OCI-M1 (cell line): ENCODE measurements around the gene IFNA14.
"Not testable (repeated sequence)": the region's sequence is repeated elsewhere in the genome, so short reads cannot be mapped to it uniquely, and the experiment has no call there.

Experiments
- DNase-seq: peaks from one replicate; lab custom pipeline; 2025; lab: John Stamatoyannopoulos, UW

The IFNA14 gene

GRCh38 chr9:21239911-21240310 is at the start of gene IFNA14:
TSS of gene IFNA14 (minus strand) at chr9:21240005. CDS start at chr9:21239935, 70 bp downstream.
- DNase-seq, result no peak

GRCh38 chr9:21287280-21287679 is 47.5 kb upstream of the IFNA14 start:
- DNase-seq, result peak; percentile 4

GRCh38 chr9:21286659-21287058 is 46.9 kb upstream of the IFNA14 start:
- DNase-seq, result no peak

GRCh38 chr9:21286099-21286498 is 46.3 kb upstream of the IFNA14 start:
- no peak for DNase-seq

- peak; percentile 5 for DNase-seq
Observed at GRCh38 chr9:21281275-21281674, 41.5 kb upstream of the IFNA14 start.

- DNase-seq, result peak; percentile 41
Observed at GRCh38 chr9:21268347-21268657, 28.5 kb upstream of the IFNA14 start.

GRCh38 chr9:21267485-21268346 is 27.9 kb upstream of the IFNA14 start:
- peak; percentile 58 for DNase-seq

GRCh38 chr9:21266733-21267484 is 27.1 kb upstream of the IFNA14 start:
- DNase-seq, result no peak

GRCh38 chr9:21265421-21266189 is 25.8 kb upstream of the IFNA14 start:
- no peak for DNase-seq

GRCh38 chr9:21255538-21256212 is 15.9 kb upstream of the IFNA14 start:
- peak; percentile 73 for DNase-seq

- DNase-seq, result peak; percentile 78
Observed at GRCh38 chr9:21252721-21253547, 13.1 kb upstream of the IFNA14 start.

- no peak for DNase-seq
Observed at GRCh38 chr9:21251638-21252037, 11.8 kb upstream of the IFNA14 start.

- DNase-seq, result peak; percentile 4
Observed at GRCh38 chr9:21251190-21251589, 11.4 kb upstream of the IFNA14 start.

- DNase-seq, result peak; percentile 69
Observed at GRCh38 chr9:21244836-21245235, 5.0 kb upstream of the IFNA14 start.

- DNase-seq, result not testable (repeated sequence)
Observed at GRCh38 chr9:21236360-21236714, 3.5 kb downstream of the IFNA14 start.

GRCh38 chr9:21235468-21236359 is 4.1 kb downstream of the IFNA14 start:
- peak; percentile 81 for DNase-seq

- DNase-seq, result no peak
Observed at GRCh38 chr9:21234153-21234687, 5.6 kb downstream of the IFNA14 start.

- DNase-seq, result no peak
Observed at GRCh38 chr9:21233258-21233657, 6.5 kb downstream of the IFNA14 start.

- DNase-seq, result no peak
Observed at GRCh38 chr9:21228122-21228521, 11.7 kb downstream of the IFNA14 start, which contains the start of gene IFNA17. TSS of gene IFNA17 (minus strand) at chr9:21228222. CDS start at chr9:21228173, 49 bp downstream.

- not testable (repeated sequence) for DNase-seq
Observed at GRCh38 chr9:21217211-21217610, 22.6 kb downstream of the IFNA14 start, which contains the start of gene IFNA16. TSS of gene IFNA16 (minus strand) at chr9:21217311. CDS start at chr9:21217305, 6 bp downstream.
